WTC11 (cell line): ENCODE data around the gene UBE2S. TPM values are rescaled to one million over a fixed set of nuclear protein-coding genes. Genes with fewer than 3 reads are reported as not detected.

Source experiments
- ATAC-seq: fragments of 200-7000 bp; cut with Tn5 transposase; 2 replicates; pipeline ENCODE4 v1.10.0; 2021; ENCODE audit warnings: mild to moderate bottlenecking, moderate library complexity
- CTCF ChIA-PET: fragments of 300-600 bp; sonication (Branson Sonifier 250); formaldehyde crosslinking; loops from one replicate; lab custom pipeline; 2021; ENCODE audit warnings: antibody characterized with exemption; lab: Charles Lee
- POLR2A ChIA-PET: fragments of 350-600 bp; sonication (Branson Sonifier 250); formaldehyde crosslinking; loops from one replicate; lab custom pipeline; 2021; ENCODE audit warnings: antibody characterized with exemption; lab: Charles Lee
- DNase-seq: peaks from one replicate; pipeline ENCODE4 v3.0.0; 2021; ENCODE audit warnings: low spot score
- H3K27ac Mint-ChIP-seq: 2 replicates; pipeline ENCODE4 v1.8.0; 2021; ENCODE audit warnings: mixed read lengths
- H3K27me3 Mint-ChIP-seq: 2 replicates; pipeline ENCODE4 v1.8.0; 2021; ENCODE audit warnings: low read depth, mild to moderate bottlenecking, moderate library complexity, mixed read lengths
- H3K36me3 Mint-ChIP-seq: 2 replicates; pipeline ENCODE4 v1.8.0; 2021; ENCODE audit warnings: mixed read lengths
- H3K4me1 Mint-ChIP-seq: 2 replicates; pipeline ENCODE4 v1.8.0; 2022; ENCODE audit warnings: mixed read lengths
- H3K4me3 Mint-ChIP-seq: 2 replicates; pipeline ENCODE4 v1.8.0; 2021; ENCODE audit warnings: mild to moderate bottlenecking, moderate library complexity, mixed read lengths
- H3K9me3 Mint-ChIP-seq: 2 replicates; pipeline ENCODE4 v1.8.0; 2021; ENCODE audit warnings: mixed read lengths
- ATF1 ChIP-seq: sonication (generic); formaldehyde crosslinking; IDR thresholded peaks from 2 replicates; pipeline ENCODE4 v1.8.1; 2023; ENCODE audit warnings: mild to moderate bottlenecking, moderate library complexity, missing genetic modification reagents
- ATF6 ChIP-seq: sonication (generic); formaldehyde crosslinking; IDR thresholded peaks from 2 replicates; pipeline ENCODE4 v1.8.1; 2023; ENCODE audit warnings: mild to moderate bottlenecking, missing genetic modification reagents
- CBFB ChIP-seq: sonication (generic); formaldehyde crosslinking; IDR thresholded peaks from 2 replicates; pipeline ENCODE4 v1.8.1; 2022; ENCODE audit warnings: mild to moderate bottlenecking, low read depth, missing genetic modification reagents
- ESRRA ChIP-seq: sonication (generic); formaldehyde crosslinking; IDR thresholded peaks from 2 replicates; pipeline ENCODE4 v1.8.1; 2022; ENCODE audit warnings: mild to moderate bottlenecking, missing genetic modification reagents, borderline replicate concordance
- GRHL2 ChIP-seq: fragments of 250-450 bp; sonication (Bioruptor Pico); IDR thresholded peaks from 2 replicates; pipeline ENCODE4 v1.8.0; 2022; ENCODE audit warnings: mild to moderate bottlenecking, moderate library complexity; ENCODE audit not compliant: insufficient replicate concordance, severe bottlenecking
- GTF2I ChIP-seq: fragments of 250-450 bp; sonication (Bioruptor Pico); conservative IDR thresholded peaks from 2 replicates; pipeline ENCODE4 v1.4.0; 2021; ENCODE audit warnings: mild to moderate bottlenecking
- JAZF1 ChIP-seq: fragments of 250-450 bp; sonication (Bioruptor Pico); IDR thresholded peaks from 2 replicates; pipeline ENCODE4 v1.9.0; 2021; ENCODE audit warnings: moderate library complexity, mild to moderate bottlenecking, inconsistent platforms
- MAX ChIP-seq: sonication (generic); formaldehyde crosslinking; IDR thresholded peaks from 2 replicates; pipeline ENCODE4 v1.8.0; 2022; ENCODE audit warnings: mild to moderate bottlenecking, missing genetic modification reagents
- MLX ChIP-seq: sonication (generic); formaldehyde crosslinking; IDR thresholded peaks from 2 replicates; pipeline ENCODE4 v1.8.1; 2023; ENCODE audit warnings: mild to moderate bottlenecking, missing genetic modification reagents, moderate library complexity
- MXD4 ChIP-seq: fragments of 250-450 bp; sonication (Bioruptor Pico); IDR thresholded peaks from 2 replicates; pipeline ENCODE4 v1.8.0; 2021; ENCODE audit warnings: mild to moderate bottlenecking, moderate library complexity, borderline replicate concordance
- MYBL2 ChIP-seq: sonication (generic); formaldehyde crosslinking; IDR thresholded peaks from 2 replicates; pipeline ENCODE4 v1.8.1; 2023; ENCODE audit warnings: mild to moderate bottlenecking, moderate library complexity, missing genetic modification reagents
- NFE2L1 ChIP-seq: sonication (generic); formaldehyde crosslinking; IDR thresholded peaks from 2 replicates; pipeline ENCODE4 v1.8.1; 2023; ENCODE audit warnings: missing genetic modification reagents
- NR2C2 ChIP-seq: sonication (generic); formaldehyde crosslinking; IDR thresholded peaks from 2 replicates; pipeline ENCODE4 v1.8.0; 2022; ENCODE audit warnings: mild to moderate bottlenecking, missing genetic modification reagents
- PRRX2 ChIP-seq: fragments of 250-450 bp; sonication (Bioruptor Pico); IDR thresholded peaks from 2 replicates; pipeline ENCODE4 v1.8.0; 2021; ENCODE audit warnings: mild to moderate bottlenecking
- SMAD4 ChIP-seq: sonication (generic); formaldehyde crosslinking; IDR thresholded peaks from 2 replicates; pipeline ENCODE4 v1.8.0; 2022; ENCODE audit warnings: mild to moderate bottlenecking, missing genetic modification reagents
- SOX15 ChIP-seq: fragments of 250-450 bp; sonication (Bioruptor Pico); IDR thresholded peaks from 2 replicates; pipeline ENCODE4 v1.9.0; 2021; ENCODE audit warnings: mild to moderate bottlenecking
- STAT6 ChIP-seq: sonication (generic); formaldehyde crosslinking; conservative IDR thresholded peaks from 2 replicates; pipeline ENCODE4 v1.8.1; 2023; ENCODE audit warnings: mild to moderate bottlenecking, low read depth, missing genetic modification reagents, moderate library complexity
- TCF7 ChIP-seq: sonication (generic); formaldehyde crosslinking; IDR thresholded peaks from 2 replicates; pipeline ENCODE4 v1.8.0; 2022; ENCODE audit warnings: mild to moderate bottlenecking, low read depth, missing genetic modification reagents, moderate library complexity
- ZMAT4 ChIP-seq: fragments of 250-450 bp; sonication (Bioruptor Pico); IDR thresholded peaks from 2 replicates; pipeline ENCODE4 v1.9.0; 2021; ENCODE audit warnings: mild to moderate bottlenecking
- ZNF219 ChIP-seq: sonication (generic); formaldehyde crosslinking; IDR thresholded peaks from 2 replicates; pipeline ENCODE4 v1.8.0; 2023; ENCODE audit warnings: missing genetic modification reagents, mild to moderate bottlenecking, borderline replicate concordance
- ZNF263 ChIP-seq: sonication (generic); formaldehyde crosslinking; IDR thresholded peaks from 2 replicates; pipeline ENCODE4 v1.8.1; 2022; ENCODE audit warnings: low read depth, mild to moderate bottlenecking, moderate library complexity, missing genetic modification reagents
- ZNF281 ChIP-seq: sonication (generic); formaldehyde crosslinking; IDR thresholded peaks from 2 replicates; pipeline ENCODE4 v1.8.0; 2023; ENCODE audit warnings: mild to moderate bottlenecking, missing genetic modification reagents
- ZNF396 ChIP-seq: fragments of 250-450 bp; sonication (Bioruptor Pico); IDR thresholded peaks from 2 replicates; pipeline ENCODE4 v1.8.0; 2021; ENCODE audit warnings: mild to moderate bottlenecking, moderate library complexity, borderline replicate concordance
- ZNF425 ChIP-seq: fragments of 250-450 bp; sonication (Bioruptor Pico); conservative IDR thresholded peaks from 2 replicates; pipeline ENCODE4 v1.9.0; 2021; ENCODE audit warnings: mild to moderate bottlenecking
- ZNF671 ChIP-seq: fragments of 250-450 bp; sonication (Bioruptor Pico); IDR thresholded peaks from 2 replicates; pipeline ENCODE4 v1.8.0; 2021; ENCODE audit warnings: mild to moderate bottlenecking
- total RNA-seq: library from RNA; stranded (reverse); gene quantifications from 3 replicates; pipeline ENCODE4 v1.2.3, GENCODE V29; 2021

UBE2S gene
- total RNA-seq, 1 experiment from 2014 or later = 442 TPM

- H3K4me1 Mint-ChIP-seq = peaks cover 28% of the 10 kb centered on the region
- no peak for ATAC-seq
- POLR2A ChIA-PET = interaction anchor here (2.1 kb wide), 1 partner anchor 41 kb away, joined by 6 read pairs; no protein-coding TSS in a partner anchor
- no peak for TF ChIP-seq ZNF671 (CRISPR knock-in tag)
- TF ChIP-seq STAT6 (CRISPR knock-in tag) = no peak
- TF ChIP-seq ZNF263 (CRISPR knock-in tag) = no peak
- no peak for TF ChIP-seq SOX15 (CRISPR knock-in tag)
- no peak for TF ChIP-seq MLX (CRISPR knock-in tag)
- no peak for TF ChIP-seq GRHL2 (CRISPR knock-in tag)
- no peak for TF ChIP-seq NR2C2 (CRISPR knock-in tag)
- no peak for TF ChIP-seq TCF7 (CRISPR knock-in tag)
- no peak for TF ChIP-seq MXD4 (CRISPR knock-in tag)
- no peak for TF ChIP-seq ATF6 (CRISPR knock-in tag)
- TF ChIP-seq ATF1 (CRISPR knock-in tag) = no peak
- no peak for TF ChIP-seq GTF2I (CRISPR knock-in tag)
- TF ChIP-seq ZMAT4 (CRISPR knock-in tag) = no peak
- TF ChIP-seq MAX (CRISPR knock-in tag) = no peak
- no peak for TF ChIP-seq MYBL2 (CRISPR knock-in tag)
- TF ChIP-seq ZNF425 (CRISPR knock-in tag) = no peak
- TF ChIP-seq CBFB (CRISPR knock-in tag) = no peak
- no peak for TF ChIP-seq PRRX2 (CRISPR knock-in tag)
- no peak overlapping the region for H3K27ac Mint-ChIP-seq
- H3K9me3 Mint-ChIP-seq = no peaks in the 10 kb centered on the region
- peaks cover 13% of the 10 kb centered on the region for H3K36me3 Mint-ChIP-seq
- H3K4me3 Mint-ChIP-seq = peak overlapping the region; percentile 47; the same call in 1 of the 2 replicates
- peaks cover 41% of the 10 kb centered on the region for H3K27me3 Mint-ChIP-seq
- DNase-seq = no peak
- CTCF ChIA-PET = interaction anchor here (0.8 to 2.8 kb wide), 2 partner anchors 10 to 80 kb away, joined by 3 to 26 read pairs; no protein-coding TSS in a partner anchor
Measured at GRCh38 chr19:55382013-55382412, 25.6 kb downstream of the UBE2S start.

- no peak for DNase-seq
- POLR2A ChIA-PET = no interaction called here
- no peaks in the 10 kb centered on the region for H3K36me3 Mint-ChIP-seq
- peaks cover 34% of the 10 kb centered on the region for H3K4me1 Mint-ChIP-seq
- no peaks in the 10 kb centered on the region for H3K9me3 Mint-ChIP-seq
- no peak overlapping the region for H3K4me3 Mint-ChIP-seq
- peak overlapping the region; percentile 65; the same call in 1 of the 2 replicates for H3K27ac Mint-ChIP-seq
- peaks cover 58% of the 10 kb centered on the region for H3K27me3 Mint-ChIP-seq
- CTCF ChIA-PET = interaction anchor here (1.5 kb wide), 1 partner anchor 40 kb away, joined by 3 read pairs; the partner anchor contains the start of gene KMT5C
- no peak for ATAC-seq
- TF ChIP-seq NFE2L1 (CRISPR knock-in tag) = no peak
- TF ChIP-seq ZNF396 (CRISPR knock-in tag) = no peak
- TF ChIP-seq ESRRA (CRISPR knock-in tag) = no peak
- no peak for TF ChIP-seq ZNF281 (CRISPR knock-in tag)
- no peak for TF ChIP-seq JAZF1 (CRISPR knock-in tag)
- no peak for TF ChIP-seq ZNF219 (CRISPR knock-in tag)
- TF ChIP-seq SMAD4 (CRISPR knock-in tag) = no peak
- TF ChIP-seq ZNF671 (CRISPR knock-in tag) = no peak
Measured at GRCh38 chr19:55379174-55379573, 28.4 kb downstream of the UBE2S start.
